ENCODE data around the gene MTMR10. TPM values are rescaled to one million over a fixed set of nuclear protein-coding genes. Genes with fewer than 3 reads are reported as not detected.

The MTMR10 gene
- total RNA-seq, 1 donor from 2014 or later: 4.5 TPM

- no peak for DNase-seq (ENCODE audit: low spot score in 2 of 2)
- Histone ChIP-seq H3K4me3 (no peak overlapping the region), H3K9me3 (no peaks in the 10 kb centered on the region), H3K4me1 (no peaks in the 10 kb centered on the region), H3K27me3 (no peaks in the 10 kb centered on the region), H3K27ac (no peak overlapping the region), H3K36me3 (peaks cover 64 to 86% of the 10 kb centered on the region in 2 donors)
- intact Hi-C loops (cut with DNase I): no loop called here
- TF ChIP-seq CTCF (IDR thresholded peaks at IDR 0.05): no peak
Observed at GRCh38 chr15:30941520-30941919, 49.9 kb downstream of the MTMR10 start.

GRCh38 chr15:30940359-30940758 lies 51.1 kb downstream of the MTMR10 start:
- peaks cover 54 to 75% of the 10 kb centered on the region in 2 donors for H3K36me3 ChIP-seq
- intact Hi-C loops (cut with DNase I): no loop called here

GRCh38 chr15:30939161-30939560 lies 52.3 kb downstream of the MTMR10 start:
- no peak for DNase-seq (ENCODE audit: low spot score in 2 of 2)
- H3K27me3 ChIP-seq: no peaks in the 10 kb centered on the region
- H3K4me3 ChIP-seq: no peak overlapping the region
- H3K27ac ChIP-seq: no peak overlapping the region
- H3K9me3 ChIP-seq: no peaks in the 10 kb centered on the region
- no peaks in the 10 kb centered on the region for H3K4me1 ChIP-seq
- intact Hi-C loops (cut with DNase I): no loop called here
- TF ChIP-seq CTCF (IDR thresholded peaks at IDR 0.05): no peak
- H3K36me3 ChIP-seq: peaks cover 57 to 74% of the 10 kb centered on the region in 2 donors

More at GRCh38 chr15:30940359-30940758, 51.1 kb downstream of the MTMR10 start:
- TF ChIP-seq CTCF (IDR thresholded peaks at IDR 0.05): no peak
- Histone ChIP-seq H3K27ac (no peak overlapping the region), H3K4me3 (no peak overlapping the region), H3K9me3 (no peaks in the 10 kb centered on the region), H3K4me1 (no peaks in the 10 kb centered on the region), H3K27me3 (no peaks in the 10 kb centered on the region)
- DNase-seq (ENCODE audit: low spot score in 2 of 2): no peak

- TF ChIP-seq CTCF (IDR thresholded peaks at IDR 0.05): no peak
- Histone ChIP-seq H3K36me3 (peaks cover 36 to 46% of the 10 kb centered on the region in 2 donors), H3K27ac (no peak overlapping the region), H3K9me3 (no peaks in the 10 kb centered on the region), H3K4me1 (no peaks in the 10 kb centered on the region), H3K27me3 (no peaks in the 10 kb centered on the region), H3K4me3 (no peak overlapping the region)
- DNase-seq (ENCODE audit: low spot score in 2 of 2): no peak
- intact Hi-C loops (cut with DNase I): no loop called here
Observed at GRCh38 chr15:30933293-30933692, 58.1 kb downstream of the MTMR10 start.

GRCh38 chr15:30930422-30930821 lies 61.0 kb downstream of the MTMR10 start:
- Histone ChIP-seq H3K27ac (no peak overlapping the region), H3K4me3 (no peak overlapping the region), H3K4me1 (no peaks in the 10 kb centered on the region), H3K36me3 (peaks cover 44 to 66% of the 10 kb centered on the region in 2 donors), H3K27me3 (no peaks in the 10 kb centered on the region), H3K9me3 (no peaks in the 10 kb centered on the region)
- intact Hi-C loops (cut with DNase I): no loop called here
- no peak for DNase-seq (ENCODE audit: low spot score in 2 of 2)
- TF ChIP-seq CTCF (IDR thresholded peaks at IDR 0.05): no peak

GRCh38 chr15:30929982-30930381 lies 61.4 kb downstream of the MTMR10 start:
- intact Hi-C loops (cut with DNase I): no loop called here
- no peaks in the 10 kb centered on the region for H3K9me3 ChIP-seq
- peaks cover 46 to 66% of the 10 kb centered on the region in 2 donors for H3K36me3 ChIP-seq
- TF ChIP-seq CTCF (IDR thresholded peaks at IDR 0.05): no peak
- H3K4me1 ChIP-seq: no peaks in the 10 kb centered on the region
- H3K27me3 ChIP-seq: no peaks in the 10 kb centered on the region
- no peak overlapping the region for H3K4me3 ChIP-seq
- H3K27ac ChIP-seq: no peak overlapping the region
- no peak for DNase-seq (ENCODE audit: low spot score in 2 of 2)
